H1 (cell line): ENCODE data around the gene IPO7. TPM values are rescaled to one million over a fixed set of nuclear protein-coding genes. Genes with fewer than 3 reads are reported as not detected.

Source experiments
- CTCF ChIA-PET: fragments of 300-600 bp; sonication (Branson Sonifier 250); formaldehyde crosslinking; loops from one replicate; lab custom pipeline; 2021; ENCODE audit not compliant: partially characterized antibody; lab: Charles Lee
- POLR2A ChIA-PET: fragments of 300-600 bp; sonication (Branson Sonifier 250); formaldehyde crosslinking; loops from one replicate; lab custom pipeline; 2021; ENCODE audit warnings: inconsistent platforms; ENCODE audit not compliant: partially characterized antibody; lab: Charles Lee
- DNase-seq, 2 experiments: peaks; one replicate each; pipeline versions ENCODE4 v3.0.0 to v3.0.0-alpha.2; 2010 to 2022; ENCODE audit warnings: low spot score in 2 of 2, low read depth in 1 of 2, mixed read lengths in 1 of 2
- FAIRE-seq: peaks from 2 replicates; lab custom pipeline; 2011; peaks lifted over from hg19 to GRCh38; lab: Jason Lieb, UNC
- H2AFZ ChIP-seq: 2 replicates; pipeline ENCODE4 v1.8.1; 2012; ENCODE audit warnings: low read length, inconsistent platforms
- H2AK5ac ChIP-seq: 2 replicates; pipeline ENCODE4 v1.6.1; 2013; ENCODE audit warnings: low read depth, low read length
- H2BK120ac ChIP-seq: replicated peaks from 2 replicates; pipeline ENCODE3; 2013; ENCODE audit warnings: low read depth, low read length, inconsistent platforms
- H2BK12ac ChIP-seq: 2 replicates; pipeline ENCODE4 v1.6.1; 2013; ENCODE audit warnings: low read depth, low read length
- H2BK15ac ChIP-seq: 2 replicates; pipeline ENCODE4 v1.6.1; 2013; ENCODE audit warnings: low read length
- H2BK20ac ChIP-seq: 2 replicates; pipeline ENCODE4 v1.6.1; 2013; ENCODE audit warnings: low read length
- H2BK5ac ChIP-seq: 2 replicates; pipeline ENCODE4 v1.6.1; 2013; ENCODE audit warnings: low read depth, low read length
- H3K14ac ChIP-seq: 2 replicates; pipeline ENCODE4 v1.6.1; 2013; ENCODE audit warnings: inconsistent platforms; ENCODE audit not compliant: insufficient read length
- H3K18ac ChIP-seq: 2 replicates; pipeline ENCODE4 v1.6.1; 2013; ENCODE audit warnings: low read length; ENCODE audit errors: extremely low read depth
- H3K23ac ChIP-seq: 2 replicates; pipeline ENCODE4 v1.6.1; 2013; ENCODE audit warnings: inconsistent platforms; ENCODE audit not compliant: insufficient read length
- H3K23me2 ChIP-seq: 2 replicates; pipeline ENCODE4 v1.6.1; 2013; ENCODE audit warnings: low read depth, low read length
- H3K27ac ChIP-seq: 2 replicates; pipeline ENCODE4 v1.6.1; 2011; ENCODE audit warnings: low read depth, low read length, inconsistent platforms
- H3K27me3 ChIP-seq, 4 experiments: replicated peaks in 1 of 4; 1 replicate in 1 of 4; 2 replicates in 3 of 4; pipeline versions ENCODE4 v1.6.1 to v1.8.1; 2011 to 2013; ENCODE audit warnings: low read length in 3 of 4, mild to moderate bottlenecking in 3 of 4, inconsistent platforms in 2 of 4, mixed read lengths in 2 of 4, moderate library complexity in 1 of 4; ENCODE audit not compliant: control insufficient read depth in 3 of 4, insufficient read depth in 3 of 4; ENCODE audit errors: extremely low read depth in 1 of 4
- H3K36me3 ChIP-seq, 4 experiments: 2 replicates each; pipeline versions ENCODE4 v1.6.1 to v1.8.1; 2011 to 2013; ENCODE audit warnings: mild to moderate bottlenecking in 4 of 4, low read length in 3 of 4, moderate library complexity in 2 of 4, control low read depth in 1 of 4, inconsistent platforms in 1 of 4; ENCODE audit not compliant: insufficient read depth in 4 of 4, control insufficient read depth in 2 of 4
- H3K4ac ChIP-seq: replicated peaks from 2 replicates; pipeline ENCODE3; 2013; ENCODE audit warnings: low read length, low read depth, mixed read lengths, inconsistent platforms; ENCODE audit not compliant: insufficient read length
- H3K4me1 ChIP-seq, 4 experiments: replicated peaks in 1 of 4; 1 replicate in 1 of 4; 2 replicates in 3 of 4; pipeline versions ENCODE4 v1.6.1 to v1.8.1; 2011 to 2013; ENCODE audit warnings: low read length in 3 of 4, inconsistent platforms in 2 of 4, mixed read lengths in 1 of 4; ENCODE audit not compliant: insufficient read depth in 4 of 4, control insufficient read depth in 3 of 4
- H3K4me2 ChIP-seq, 2 experiments: 2 replicates each; pipeline versions ENCODE4 v1.6.1 to v1.8.1; 2011 to 2013; ENCODE audit warnings: low read depth in 2 of 2, low read length in 2 of 2, control low read depth in 1 of 2, inconsistent platforms in 1 of 2, mild to moderate bottlenecking in 1 of 2; ENCODE audit not compliant: insufficient read depth in 1 of 2
- H3K4me3 ChIP-seq, 4 experiments: fragments of 200-600, 300-600 bp in 1 of 4; sonication (generic), shearing (Covaris generic), sonication (Bioruptor Twin) in 1 of 4; 2 replicates each; pipeline versions ENCODE4 v1.5.1 to v1.8.1; 2011 to 2016; ENCODE audit warnings: low read length in 4 of 4, low read depth in 3 of 4, control low read depth in 2 of 4, inconsistent platforms in 2 of 4, mild to moderate bottlenecking in 2 of 4, mixed read lengths in 1 of 4, moderate library complexity in 1 of 4; ENCODE audit not compliant: insufficient read depth in 2 of 4; ENCODE audit errors: extremely low read depth in 1 of 4
- H3K56ac ChIP-seq: replicated peaks from 2 replicates; pipeline ENCODE3; 2013; ENCODE audit warnings: low read depth, mild to moderate bottlenecking, mixed read lengths, low read length, inconsistent platforms; ENCODE audit not compliant: insufficient read length
- H3K79me1 ChIP-seq: 2 replicates; pipeline ENCODE4 v1.6.1; 2013; ENCODE audit warnings: low read depth, low read length, control low read depth
- H3K79me2 ChIP-seq, 2 experiments: 2 replicates each; pipeline versions ENCODE4 v1.6.1 to v1.8.1; 2012 to 2013; ENCODE audit warnings: low read length in 2 of 2, mild to moderate bottlenecking in 2 of 2, inconsistent platforms in 1 of 2; ENCODE audit not compliant: insufficient read depth in 2 of 2, control insufficient read depth in 1 of 2
- H3K9ac ChIP-seq, 4 experiments: replicated peaks in 1 of 4; 1 replicate in 1 of 4; 2 replicates in 3 of 4; pipeline versions ENCODE4 v1.6.1 to v1.8.1; 2011 to 2013; ENCODE audit warnings: low read depth in 3 of 4, low read length in 3 of 4, control low read depth in 2 of 4, mild to moderate bottlenecking in 2 of 4, moderate library complexity in 2 of 4, inconsistent platforms in 1 of 4; ENCODE audit errors: extremely low read depth in 1 of 4
- H3K9me3 ChIP-seq, 2 experiments: 2 replicates each; pipeline versions ENCODE4 v1.6.1 to v1.8.1; 2012 to 2013; ENCODE audit warnings: mild to moderate bottlenecking in 2 of 2, moderate library complexity in 2 of 2, control low read depth in 1 of 2, inconsistent platforms in 1 of 2, low read depth in 1 of 2, low read length in 1 of 2, mixed read lengths in 1 of 2; ENCODE audit not compliant: insufficient read depth in 2 of 2
- H4K20me1 ChIP-seq, 2 experiments: replicated peaks in 1 of 2; 2 replicates each; pipeline versions ENCODE3 to v1.8.1; 2011 to 2013; ENCODE audit warnings: inconsistent platforms in 2 of 2, low read length in 2 of 2, mild to moderate bottlenecking in 1 of 2; ENCODE audit not compliant: insufficient read depth in 2 of 2, control insufficient read depth in 1 of 2
- H4K5ac ChIP-seq: 2 replicates; pipeline ENCODE4 v1.6.1; 2013; ENCODE audit warnings: low read length, low read depth, mixed read lengths, inconsistent platforms; ENCODE audit not compliant: insufficient read length
- H4K8ac ChIP-seq: 2 replicates; pipeline ENCODE4 v1.8.0; 2013; ENCODE audit warnings: mild to moderate bottlenecking, moderate library complexity, low read length, inconsistent platforms; ENCODE audit not compliant: insufficient read depth; ENCODE audit errors: extremely low read depth
- H4K91ac ChIP-seq: replicated peaks from 2 replicates; pipeline ENCODE3; 2013; ENCODE audit warnings: low read length, mixed read lengths, inconsistent platforms; ENCODE audit not compliant: insufficient read length
- BACH1 ChIP-seq: IDR thresholded peaks from 2 replicates; pipeline ENCODE4 v1.6.1; 2012; ENCODE audit warnings: low read length, improper control_type of control experiment
- MAFK ChIP-seq: IDR thresholded peaks from 2 replicates; pipeline ENCODE4 v1.6.1; 2012; ENCODE audit warnings: low read depth, mild to moderate bottlenecking, improper control_type of control experiment, low read length
- RBBP5 ChIP-seq: IDR thresholded peaks from 2 replicates; pipeline ENCODE4 v1.7.1; 2012; ENCODE audit warnings: low read depth, mild to moderate bottlenecking, inconsistent platforms, low read length, moderate library complexity, borderline replicate concordance
- WGBS, 2 experiments: shearing (Covaris generic) in 1 of 2; methylation state at CpG; one replicate each; pipeline versions ENCODE4 v1.1.6 to v1.1.7; 2013 to 2015; ENCODE audit warnings: low lambda C conversion rate in 2 of 2, mixed read lengths in 2 of 2, inconsistent platforms in 1 of 2, low coverage in 1 of 2, missing lambda C conversion rate in 1 of 2; ENCODE audit not compliant: insufficient replicate concordance in 2 of 2, insufficient coverage in 1 of 2, insufficient read length in 1 of 2; ENCODE audit errors: extremely low coverage in 1 of 2, missing lambda C conversion rate in 1 of 2; 5-methylcytosine and 5-hydroxymethylcytosine counted together
- polyA plus RNA-seq, 7 experiments: library from polyadenylated mRNA; depleted of rRNA in 3 of 7; stranded (reverse) in 5 of 7; unstranded in 2 of 7; fragments of >200 nt in 5 of 7; fragments of 200-250 nt in 2 of 7; gene quantifications; 1 replicate in 5 of 7; 2 replicates in 1 of 7; 4 replicates in 1 of 7; pipeline versions ENCODE4 v1.2.1 to v1.2.3, GENCODE V29; 2011 to 2013; ENCODE audit warnings: missing spikeins in 2 of 7, mixed read lengths in 2 of 7
- total RNA-seq: library from RNA; stranded (reverse); fragmentation: NEBNext Ultra II Directional; extraction: Animal tissue kit (Norgen Biotek cat#: 25700); gene quantifications from 2 replicates; pipeline ENCODE4 v1.2.1, GENCODE V29; 2021

IPO7 gene
- total and polyA plus RNA-seq, 2 of the 8 experiments (the other 6 are each of a cell fraction or from before 2014, with no cell fraction given): 45.9 to 259 TPM

GRCh38 chr11:9462806-9463537 lies 78.5 kb downstream of the IPO7 start:
- H4K5ac ChIP-seq: no peak overlapping the region
- 0 out of 2 replicates have a peak, but pooled peaks cover 2% of the 10 kb centered on the region for H3K23me2 ChIP-seq
- no peak overlapping the region for H3K27ac ChIP-seq
- no peaks in the 10 kb centered on the region for H3K36me3 ChIP-seq
- no peak overlapping the region for H2BK12ac ChIP-seq
- H4K8ac ChIP-seq: no peak overlapping the region
- H4K91ac ChIP-seq: no peak overlapping the region
- H2BK15ac ChIP-seq: no peak overlapping the region
- POLR2A ChIA-PET: interaction anchor here (0.7 to 4.5 kb wide), 3 partner anchors 13 to 1057 kb away, joined by 3 to 78 read pairs (median 4); no protein-coding TSS in a partner anchor
- H2BK20ac ChIP-seq: no peak overlapping the region
- no peaks in the 10 kb centered on the region for H3K9me3 ChIP-seq
- H3K4me1 ChIP-seq: no peaks in the 10 kb centered on the region; a peak in 1 of 7 replicates
- H2BK5ac ChIP-seq: no peak overlapping the region
- H3K79me2 ChIP-seq: peaks cover 0 to 68% of the 10 kb centered on the region in 2 experiments; a peak in 3 of 4 replicates
- H3K4ac ChIP-seq: no peak overlapping the region
- H2AK5ac ChIP-seq: no peak overlapping the region
- TF ChIP-seq RBBP5: no peak
- 0 out of 2 replicates have a peak, but pooled peaks have one; percentile 48 for TF ChIP-seq MAFK
- peak; percentile 40; the same call in 1 of the 2 replicates for TF ChIP-seq BACH1
- TF ChIP-seq, all 59 proteins: peak for 2
- no peak for DNase-seq
- Histone ChIP-seq H3K4me3 (no peak overlapping the region), H4K20me1 (no peaks in the 10 kb centered on the region), H2AFZ (no peak overlapping the region), H3K23ac (no peak overlapping the region), H3K14ac (no peak overlapping the region), H3K4me2 (peak overlapping the region in 1 of 2 experiments; percentile 76; a peak in 3 of 4 replicates), H3K18ac (no peak overlapping the region), H3K27me3 (no peaks in the 10 kb centered on the region), H3K9ac (no peak overlapping the region), H2BK120ac (no peak overlapping the region), H3K79me1 (no peaks in the 10 kb centered on the region), H3K56ac (no peak overlapping the region)
- 96% methylated on average over 8 of the region's 8 CpGs; no CpG with 5 or more reads in 1 of the 2 experiments for WGBS, 2 experiments
- no peak for FAIRE-seq
- CTCF ChIA-PET: no interaction called here
